Astrocyte (in vitro differentiated cells and primary cell): ENCODE data around the gene TMEM258. TPM values are rescaled to one million over a fixed set of nuclear protein-coding genes. Genes with fewer than 3 reads are reported as not detected.
A peak's percentile ranks its signal among the peaks of the same experiment; 100 is the strongest.

ENCODE experiments used
- DNase-seq: peaks from one replicate; pipeline ENCODE4 v3.0.0-alpha.2; 2010; ENCODE audit warnings: low read depth
- FAIRE-seq: peaks from 2 replicates; lab custom pipeline; 2011; peaks lifted over from hg19 to GRCh38; lab: Jason Lieb, UNC
- H2AFZ ChIP-seq: 2 replicates; pipeline ENCODE4 v1.6.0; 2012; ENCODE audit warnings: low read depth, low read length, inconsistent platforms
- H3K27ac ChIP-seq: 2 replicates; pipeline ENCODE4 v1.5.1; 2011; ENCODE audit warnings: low read depth, low read length, inconsistent platforms
- H3K27me3 ChIP-seq: 2 replicates; pipeline ENCODE4 v1.6.0; 2011; ENCODE audit warnings: low read length, inconsistent platforms; ENCODE audit not compliant: insufficient read depth
- H3K36me3 ChIP-seq: 2 replicates; pipeline ENCODE4 v1.5.1; 2011; ENCODE audit warnings: low read length, inconsistent platforms; ENCODE audit not compliant: insufficient read depth
- H3K4me1 ChIP-seq: 2 replicates; pipeline ENCODE4 v1.5.1; 2011; ENCODE audit warnings: low read length, inconsistent platforms; ENCODE audit not compliant: insufficient read depth
- H3K4me2 ChIP-seq: 2 replicates; pipeline ENCODE4 v1.6.0; 2012; ENCODE audit warnings: low read length, inconsistent platforms
- H3K4me3 ChIP-seq: 2 replicates; pipeline ENCODE4 v1.5.1; 2011; ENCODE audit warnings: low read depth, mild to moderate bottlenecking, low read length, inconsistent platforms; ENCODE audit not compliant: insufficient read depth
- H3K79me2 ChIP-seq: 2 replicates; pipeline ENCODE4 v1.6.0; 2012; ENCODE audit warnings: mild to moderate bottlenecking, low read length, inconsistent platforms; ENCODE audit not compliant: insufficient read depth
- H3K9ac ChIP-seq: 2 replicates; pipeline ENCODE4 v1.6.0; 2012; ENCODE audit warnings: mild to moderate bottlenecking, low read length, inconsistent platforms
- H3K9me3 ChIP-seq: 2 replicates; pipeline ENCODE4 v1.5.1; 2012; ENCODE audit warnings: low read depth, mild to moderate bottlenecking, low read length, inconsistent platforms; ENCODE audit not compliant: insufficient read depth
- H4K20me1 ChIP-seq: 2 replicates; pipeline ENCODE4 v1.6.0; 2012; ENCODE audit warnings: low read length, inconsistent platforms; ENCODE audit not compliant: insufficient read depth
- H3K27ac Mint-ChIP-seq: one replicate; pipeline ENCODE4 v1.8.0; 2021; ENCODE audit warnings: mild to moderate bottlenecking, mixed read lengths; ENCODE audit not compliant: unreplicated experiment
- H3K27me3 Mint-ChIP-seq: one replicate; pipeline ENCODE4 v1.8.0; 2021; ENCODE audit warnings: low read depth, mixed read lengths; ENCODE audit not compliant: unreplicated experiment
- H3K36me3 Mint-ChIP-seq: one replicate; pipeline ENCODE4 v1.8.0; 2021; ENCODE audit warnings: low read depth, mixed read lengths; ENCODE audit not compliant: unreplicated experiment
- H3K4me1 Mint-ChIP-seq: one replicate; pipeline ENCODE4 v1.8.0; 2021; ENCODE audit warnings: low read depth, mixed read lengths; ENCODE audit not compliant: unreplicated experiment
- H3K4me3 Mint-ChIP-seq: one replicate; pipeline ENCODE4 v1.8.0; 2021; ENCODE audit warnings: mild to moderate bottlenecking, moderate library complexity, mixed read lengths; ENCODE audit not compliant: unreplicated experiment
- H3K9me3 Mint-ChIP-seq: one replicate; pipeline ENCODE4 v1.8.0; 2021; ENCODE audit warnings: mild to moderate bottlenecking, mixed read lengths; ENCODE audit not compliant: unreplicated experiment
- EZH2 ChIP-seq: IDR thresholded peaks from 2 replicates; pipeline ENCODE4 v1.6.1; 2012; ENCODE audit warnings: mild to moderate bottlenecking, low read length, inconsistent platforms; ENCODE audit not compliant: insufficient read depth
- total RNA-seq: library from RNA; stranded (reverse); gene quantifications from 2 replicates; pipeline ENCODE4 v1.2.1, GENCODE V29; 2021
- TF ChIP-seq, protein P1 (sequence below): IDR thresholded peaks from 2 replicates; pipeline ENCODE4 v1.5.1; 2011; ENCODE audit warnings: low read depth, mild to moderate bottlenecking, inconsistent platforms, low read length, moderate library complexity; ENCODE audit not compliant: insufficient read depth

Gene TMEM258
- total RNA-seq, 1 donor from 2014 or later, result 98.6 TPM

- Histone ChIP-seq H3K9me3 (no peaks in the 10 kb centered on the region), H3K36me3 (peaks cover under 1% of the 10 kb centered on the region), H4K20me1 (peaks cover 93% of the 10 kb centered on the region), H3K27ac (peak overlapping the region; percentile 4), H3K4me3 (no peak overlapping the region), H3K9ac (peak overlapping the region; percentile 51), H3K4me1 (peaks cover 36% of the 10 kb centered on the region), H2AFZ (peak overlapping the region; percentile 28), H3K79me2 (peaks cover 78% of the 10 kb centered on the region), H3K4me2 (peak overlapping the region; percentile 50), H3K27me3 (no peaks in the 10 kb centered on the region)
- no peak for TF ChIP-seq EZH2
- TF ChIP-seq, protein P1, sequence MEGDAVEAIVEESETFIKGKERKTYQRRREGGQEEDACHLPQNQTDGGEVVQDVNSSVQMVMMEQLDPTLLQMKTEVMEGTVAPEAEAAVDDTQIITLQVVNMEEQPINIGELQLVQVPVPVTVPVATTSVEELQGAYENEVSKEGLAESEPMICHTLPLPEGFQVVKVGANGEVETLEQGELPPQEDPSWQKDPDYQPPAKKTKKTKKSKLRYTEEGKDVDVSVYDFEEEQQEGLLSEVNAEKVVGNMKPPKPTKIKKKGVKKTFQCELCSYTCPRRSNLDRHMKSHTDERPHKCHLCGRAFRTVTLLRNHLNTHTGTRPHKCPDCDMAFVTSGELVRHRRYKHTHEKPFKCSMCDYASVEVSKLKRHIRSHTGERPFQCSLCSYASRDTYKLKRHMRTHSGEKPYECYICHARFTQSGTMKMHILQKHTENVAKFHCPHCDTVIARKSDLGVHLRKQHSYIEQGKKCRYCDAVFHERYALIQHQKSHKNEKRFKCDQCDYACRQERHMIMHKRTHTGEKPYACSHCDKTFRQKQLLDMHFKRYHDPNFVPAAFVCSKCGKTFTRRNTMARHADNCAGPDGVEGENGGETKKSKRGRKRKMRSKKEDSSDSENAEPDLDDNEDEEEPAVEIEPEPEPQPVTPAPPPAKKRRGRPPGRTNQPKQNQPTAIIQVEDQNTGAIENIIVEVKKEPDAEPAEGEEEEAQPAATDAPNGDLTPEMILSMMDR, result no peak
- DNase-seq (peak; percentile 76), FAIRE-seq (no peak)
- peaks cover 12% of the 10 kb centered on the region for H3K4me1 Mint-ChIP-seq
- H3K9me3 Mint-ChIP-seq, result peaks cover 3% of the 10 kb centered on the region
- no peaks in the 10 kb centered on the region for H3K27me3 Mint-ChIP-seq
- H3K27ac Mint-ChIP-seq, result peak overlapping the region; percentile 34
- no peak overlapping the region for H3K4me3 Mint-ChIP-seq
- H3K36me3 Mint-ChIP-seq, result peaks cover 18% of the 10 kb centered on the region
Observed at GRCh38 chr11:61834278-61835048, 42.1 kb upstream of the TMEM258 start.

GRCh38 chr11:61833926-61834277 is 41.5 kb upstream of the TMEM258 start:
- no peaks in the 10 kb centered on the region for H3K9me3 ChIP-seq
- peaks cover 13% of the 10 kb centered on the region for H3K36me3 Mint-ChIP-seq
- peaks cover 83% of the 10 kb centered on the region for H3K79me2 ChIP-seq
- DNase-seq (no peak), FAIRE-seq (no peak)
- H3K27ac Mint-ChIP-seq, result no peak overlapping the region
- no peak overlapping the region for H3K4me3 ChIP-seq
- H4K20me1 ChIP-seq, result peaks cover 94% of the 10 kb centered on the region
- no peak overlapping the region for H2AFZ ChIP-seq
- no peaks in the 10 kb centered on the region for H3K36me3 ChIP-seq
- no peaks in the 10 kb centered on the region for H3K27me3 Mint-ChIP-seq
- peak overlapping the region; percentile 50 for H3K4me2 ChIP-seq
- no peak overlapping the region for H3K27ac ChIP-seq
- peaks cover 17% of the 10 kb centered on the region for H3K4me1 Mint-ChIP-seq
- H3K4me3 Mint-ChIP-seq, result no peak overlapping the region
- peaks cover 40% of the 10 kb centered on the region for H3K4me1 ChIP-seq
- peak overlapping the region; percentile 13 for H3K9ac ChIP-seq
- H3K9me3 Mint-ChIP-seq, result peaks cover 3% of the 10 kb centered on the region
- H3K27me3 ChIP-seq, result no peaks in the 10 kb centered on the region
- no peak for TF ChIP-seq EZH2
- TF ChIP-seq, protein P1, result no peak

DNA sequence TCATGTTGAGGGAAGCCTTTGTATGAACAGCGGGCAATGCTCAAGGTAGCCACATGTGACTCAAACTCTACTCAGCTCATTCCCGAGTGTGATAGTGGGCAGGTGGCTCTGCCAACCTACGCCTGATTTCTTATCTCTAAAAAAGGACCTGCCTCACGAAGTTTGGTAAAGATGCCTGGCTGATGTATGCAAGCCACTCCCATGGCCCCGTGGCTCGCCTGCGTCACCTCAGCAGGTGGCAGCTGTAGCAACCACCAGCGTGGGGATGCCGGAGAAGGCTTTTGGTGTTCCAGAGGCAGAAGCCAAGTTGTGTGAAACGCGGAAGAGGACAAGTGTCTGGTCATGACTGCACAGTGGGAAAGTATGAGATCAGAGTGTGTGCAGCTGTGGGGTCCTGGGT is 41.1 kb upstream of the TMEM258 start:
- H2AFZ ChIP-seq, result no peak overlapping the region
- H3K4me1 ChIP-seq, result peaks cover 40% of the 10 kb centered on the region
- H3K27me3 Mint-ChIP-seq, result no peaks in the 10 kb centered on the region
- no peak overlapping the region for H3K9ac ChIP-seq
- peaks cover 10% of the 10 kb centered on the region for H3K36me3 Mint-ChIP-seq
- H3K79me2 ChIP-seq, result peaks cover 87% of the 10 kb centered on the region
- H3K4me1 Mint-ChIP-seq, result peaks cover 17% of the 10 kb centered on the region
- TF ChIP-seq EZH2, result no peak
- TF ChIP-seq, protein P1, result no peak
- no peak for FAIRE-seq
- H3K36me3 ChIP-seq, result no peaks in the 10 kb centered on the region
- no peaks in the 10 kb centered on the region for H3K9me3 ChIP-seq
- no peak for DNase-seq
- no peak overlapping the region for H3K4me3 Mint-ChIP-seq
- no peak overlapping the region for H3K27ac ChIP-seq
- H4K20me1 ChIP-seq, result peaks cover 92% of the 10 kb centered on the region
- peaks cover 3% of the 10 kb centered on the region for H3K9me3 Mint-ChIP-seq
- H3K27ac Mint-ChIP-seq, result no peak overlapping the region
- no peaks in the 10 kb centered on the region for H3K27me3 ChIP-seq
- H3K4me2 ChIP-seq, result no peak overlapping the region
- no peak overlapping the region for H3K4me3 ChIP-seq
